Measurements from ENCODE around the gene MAB21L4. TPM values are rescaled to one million over a fixed set of nuclear protein-coding genes. Genes with fewer than 3 reads are reported as not detected.
A peak's percentile ranks its signal among the peaks of the same experiment; 100 is the strongest.

The MAB21L4 gene
- total and polyA plus RNA-seq, 10 donors, result 0.04 to 0.70 (median 0.23) TPM; not detected in 6

DNA sequence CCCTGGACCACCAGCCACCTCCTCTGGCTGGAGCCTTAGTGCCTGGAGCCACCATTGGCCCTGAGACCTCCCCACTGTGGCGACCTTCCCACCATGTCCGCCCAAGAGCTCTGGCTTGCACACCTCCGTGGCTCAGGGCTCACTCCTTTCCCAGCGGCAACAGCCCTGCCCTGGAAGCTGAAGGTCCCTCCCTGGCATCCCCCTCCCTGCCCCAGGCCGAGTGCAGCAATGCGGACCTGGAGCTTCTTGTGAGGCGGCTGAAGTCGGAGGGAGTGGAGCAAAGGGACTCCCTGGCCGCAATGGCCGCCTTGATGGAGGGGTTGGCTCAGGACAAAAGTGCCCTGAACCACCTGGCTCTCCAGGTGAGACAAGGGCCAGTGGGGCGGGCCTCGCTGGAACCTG is 38.7 kb upstream of the MAB21L4 start:
- TF ChIP-seq POLR2AphosphoS5 (IDR thresholded peaks at IDR 0.05) (no peak), POLR2A (IDR thresholded peaks at IDR 0.05) (no peak)
- TF ChIP-seq, protein P1, sequence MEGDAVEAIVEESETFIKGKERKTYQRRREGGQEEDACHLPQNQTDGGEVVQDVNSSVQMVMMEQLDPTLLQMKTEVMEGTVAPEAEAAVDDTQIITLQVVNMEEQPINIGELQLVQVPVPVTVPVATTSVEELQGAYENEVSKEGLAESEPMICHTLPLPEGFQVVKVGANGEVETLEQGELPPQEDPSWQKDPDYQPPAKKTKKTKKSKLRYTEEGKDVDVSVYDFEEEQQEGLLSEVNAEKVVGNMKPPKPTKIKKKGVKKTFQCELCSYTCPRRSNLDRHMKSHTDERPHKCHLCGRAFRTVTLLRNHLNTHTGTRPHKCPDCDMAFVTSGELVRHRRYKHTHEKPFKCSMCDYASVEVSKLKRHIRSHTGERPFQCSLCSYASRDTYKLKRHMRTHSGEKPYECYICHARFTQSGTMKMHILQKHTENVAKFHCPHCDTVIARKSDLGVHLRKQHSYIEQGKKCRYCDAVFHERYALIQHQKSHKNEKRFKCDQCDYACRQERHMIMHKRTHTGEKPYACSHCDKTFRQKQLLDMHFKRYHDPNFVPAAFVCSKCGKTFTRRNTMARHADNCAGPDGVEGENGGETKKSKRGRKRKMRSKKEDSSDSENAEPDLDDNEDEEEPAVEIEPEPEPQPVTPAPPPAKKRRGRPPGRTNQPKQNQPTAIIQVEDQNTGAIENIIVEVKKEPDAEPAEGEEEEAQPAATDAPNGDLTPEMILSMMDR (IDR thresholded peaks at IDR 0.05 in 8 of 11, conservative IDR thresholded peaks at IDR 0.05 in 3 of 11), result no peak
- Histone ChIP-seq H3K4me3 (no peak overlapping the region), H3K4me1 (peaks cover 0 to 13% (median 0%) of the 10 kb centered on the region in 6 donors), H3K27ac (peak overlapping the region in 1 of 8 donors; percentile 16), H3K36me3 (no peaks in the 10 kb centered on the region), H3K27me3 (replicated peaks in 1 of 7) (peaks cover 0 to 9% (median 0%) of the 10 kb centered on the region in 7 donors), H3K9me3 (peaks cover 0 to 32% (median 20%) of the 10 kb centered on the region in 8 donors)
- 87 to 92% (median 89%) methylated on average over 10 to 12 of the region's 12 CpGs for WGBS, 5 donors
- DNase-seq, result peak; percentile 63
- intact Hi-C loops (cut with DNase I; ENCODE audit: low total_unique reads), result no loop called here

DNA sequence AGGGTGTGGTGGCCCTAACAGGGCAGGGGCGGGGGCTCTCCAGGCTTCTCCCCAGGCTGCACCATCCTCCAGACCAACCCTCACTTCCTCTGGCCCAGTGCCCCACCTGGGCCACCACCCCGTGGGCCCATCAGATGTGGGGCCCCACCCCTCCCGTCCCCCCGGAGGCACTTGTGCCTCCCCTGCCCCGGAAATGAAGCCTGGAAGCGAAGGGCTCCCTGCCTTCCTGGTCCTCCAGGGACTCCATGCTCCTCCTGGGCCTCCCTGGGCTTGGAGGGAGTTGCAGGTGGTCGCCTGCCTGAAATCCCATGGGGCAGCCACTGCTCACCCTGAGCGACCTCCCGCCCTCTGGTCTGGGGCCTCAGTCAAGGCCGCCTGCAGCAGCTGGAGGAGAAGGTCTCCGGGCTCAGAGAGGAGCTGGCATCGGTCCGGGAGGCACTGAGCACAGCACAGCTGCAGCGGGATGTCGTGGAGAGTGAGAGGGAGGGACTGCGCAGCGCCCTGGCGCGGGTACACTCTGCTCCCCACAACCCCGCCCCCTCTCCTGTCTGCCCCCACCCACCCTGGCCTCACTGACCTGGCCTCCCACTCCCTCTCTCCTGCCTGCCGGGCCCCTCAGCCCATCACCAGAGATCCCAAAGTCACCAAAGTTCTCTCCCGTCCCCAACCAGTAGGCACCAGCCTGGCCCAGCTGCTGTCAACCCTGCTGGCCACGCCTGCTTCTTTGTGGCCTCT is 38.2 kb upstream of the MAB21L4 start:
- TF ChIP-seq POLR2AphosphoS5 (IDR thresholded peaks at IDR 0.05) (peak in 1 of 3 donors; percentile 22), POLR2A (IDR thresholded peaks at IDR 0.05) (no peak)
- TF ChIP-seq, protein P1 (IDR thresholded peaks at IDR 0.05 in 8 of 11, conservative IDR thresholded peaks at IDR 0.05 in 3 of 11), result no peak
- peaks cover 0 to 32% (median 20%) of the 10 kb centered on the region in 8 donors for H3K9me3 ChIP-seq
- 64 to 77% (median 71%) methylated on average over 10 to 23 of the region's 23 CpGs for WGBS, 5 donors
- peaks cover 0 to 9% (median 0%) of the 10 kb centered on the region in 7 donors for H3K27me3 ChIP-seq (replicated peaks in 1 of 7)
- H3K27ac ChIP-seq, result peak overlapping the region in 1 of 8 donors; percentile 16
- intact Hi-C loops (cut with DNase I; ENCODE audit: low total_unique reads), result no loop called here
- no peaks in the 10 kb centered on the region for H3K36me3 ChIP-seq
- peaks cover 0 to 13% (median 0%) of the 10 kb centered on the region in 6 donors for H3K4me1 ChIP-seq
- peak; percentile 70 for DNase-seq
- H3K4me3 ChIP-seq, result peak overlapping the region in 2 of 8 donors; percentile 26 to 35

DNA sequence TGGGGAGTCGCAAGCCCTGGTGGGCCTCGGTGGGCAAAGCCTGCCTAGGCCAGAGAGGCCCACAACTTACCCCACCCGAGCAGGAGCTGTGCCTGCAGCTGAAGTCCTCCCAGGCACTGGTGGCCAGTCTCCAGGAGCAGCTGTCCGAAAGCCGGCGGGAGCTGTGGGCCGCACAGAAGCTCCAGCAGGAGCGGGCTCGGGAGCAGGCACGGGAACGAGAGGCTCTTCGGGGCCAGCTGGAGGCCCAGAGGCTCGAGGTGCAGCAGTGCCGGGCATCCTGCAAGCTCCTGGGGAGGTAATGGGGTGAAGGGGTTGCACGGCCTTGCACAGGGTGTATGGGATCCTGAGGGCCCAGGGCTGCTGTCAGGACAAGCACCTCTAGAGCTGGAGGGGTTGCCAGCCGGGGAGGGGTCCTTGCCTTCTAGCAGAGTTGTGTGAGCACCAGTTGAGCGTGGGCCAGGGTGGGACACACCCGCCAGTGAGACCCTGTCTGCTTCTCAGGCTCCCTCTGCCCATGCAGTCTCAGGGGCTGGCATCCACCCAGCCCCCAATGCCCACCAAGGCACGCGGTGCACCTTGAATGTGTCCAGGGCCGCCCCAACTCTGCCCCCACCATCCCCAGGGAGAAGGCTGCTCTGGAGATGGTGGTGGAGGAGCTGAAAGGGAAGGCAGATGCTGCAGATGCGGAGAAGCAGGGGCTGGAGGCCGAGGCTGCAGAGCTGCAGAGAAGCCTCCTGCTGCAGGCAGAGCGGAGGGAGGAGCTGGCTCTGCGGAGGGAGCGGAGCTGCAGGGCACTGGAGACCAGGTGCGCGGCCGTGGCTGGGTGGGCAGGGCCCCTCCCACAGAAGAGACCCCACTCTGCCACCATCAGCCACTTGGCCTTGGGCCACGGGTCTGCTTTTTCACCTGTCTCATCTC is 37.4 kb upstream of the MAB21L4 start:
- H3K9me3 ChIP-seq, result peaks cover 0 to 23% (median 16%) of the 10 kb centered on the region in 8 donors
- WGBS, 5 donors, result 74 to 89% (median 85%) methylated on average over 17 to 30 of the region's 30 CpGs
- peak; percentile 73 for DNase-seq
- H3K36me3 ChIP-seq, result no peaks in the 10 kb centered on the region
- peaks cover 0 to 13% (median 0%) of the 10 kb centered on the region in 6 donors for H3K4me1 ChIP-seq
- H3K27ac ChIP-seq, result peak overlapping the region in 1 of 8 donors; percentile 16
- intact Hi-C loops (cut with DNase I; ENCODE audit: low total_unique reads), result no loop called here
- H3K4me3 ChIP-seq, result peak overlapping the region in 1 of 8 donors; percentile 26
- TF ChIP-seq, protein P1 (IDR thresholded peaks at IDR 0.05 in 8 of 11, conservative IDR thresholded peaks at IDR 0.05 in 3 of 11), result no peak
- TF ChIP-seq POLR2AphosphoS5 (IDR thresholded peaks at IDR 0.05), result no peak
- peaks cover 0 to 9% (median 0%) of the 10 kb centered on the region in 7 donors for H3K27me3 ChIP-seq (replicated peaks in 1 of 7)
